DND-41 (cell line): ENCODE data around the gene NUP214.

Experiments
- ATAC-seq: fragments of 200-7000 bp; cut with Tn5 transposase; 3 replicates; pipeline ENCODE4 v1.9.1; 2021; ENCODE audit warnings: low read depth; ENCODE audit not compliant: insufficient read depth
- DNase-seq: peaks from one replicate; pipeline ENCODE4 v3.0.0-alpha.2; 2020
- H2AFZ ChIP-seq: 2 replicates; pipeline ENCODE4 v1.6.0; 2012; ENCODE audit warnings: low read depth, low read length
- H3K27ac ChIP-seq: 2 replicates; pipeline ENCODE4 v1.5.1; 2012; ENCODE audit warnings: low read length, inconsistent platforms
- H3K27me3 ChIP-seq: fragments of 200-600 bp; sonication (generic); 2 replicates; pipeline ENCODE4 v1.6.0; 2012; ENCODE audit warnings: low read length, mild to moderate bottlenecking, inconsistent platforms; ENCODE audit not compliant: insufficient read depth, poor library complexity
- H3K36me3 ChIP-seq: 2 replicates; pipeline ENCODE4 v1.5.1; 2012; ENCODE audit warnings: low read length, inconsistent platforms; ENCODE audit not compliant: insufficient read depth
- H3K4me1 ChIP-seq: 2 replicates; pipeline ENCODE4 v1.5.1; 2012; ENCODE audit warnings: mild to moderate bottlenecking, low read length; ENCODE audit not compliant: insufficient read depth
- H3K4me2 ChIP-seq: 2 replicates; pipeline ENCODE4 v1.6.0; 2012; ENCODE audit warnings: mild to moderate bottlenecking, moderate library complexity, low read length, inconsistent platforms; ENCODE audit not compliant: insufficient read depth
- H3K4me3 ChIP-seq, 2 experiments: fragments of 200-600 bp in 1 of 2; shearing (Covaris generic) in 1 of 2; 2 replicates each; pipeline ENCODE4 v1.5.1; 2012 to 2016; ENCODE audit warnings: inconsistent platforms in 2 of 2, low read length in 2 of 2, mild to moderate bottlenecking in 2 of 2, low read depth in 1 of 2, moderate library complexity in 1 of 2
- H3K79me2 ChIP-seq: 2 replicates; pipeline ENCODE4 v1.6.0; 2012; ENCODE audit warnings: low read length, inconsistent platforms; ENCODE audit not compliant: insufficient read depth
- H3K9ac ChIP-seq: 2 replicates; pipeline ENCODE4 v1.6.0; 2012; ENCODE audit warnings: low read depth, mild to moderate bottlenecking, inconsistent platforms, low read length, moderate library complexity
- H3K9me3 ChIP-seq: 2 replicates; pipeline ENCODE4 v1.5.1; 2012; ENCODE audit warnings: low read length, moderate library complexity, mild to moderate bottlenecking, inconsistent platforms; ENCODE audit not compliant: insufficient read depth, severe bottlenecking
- H4K20me1 ChIP-seq: 2 replicates; pipeline ENCODE4 v1.6.0; 2012; ENCODE audit warnings: low read length; ENCODE audit not compliant: insufficient read depth
- EZH2 ChIP-seq: IDR thresholded peaks from 3 replicates; pipeline ENCODE4 v1.6.1; 2012; ENCODE audit warnings: borderline replicate concordance, low read depth, mild to moderate bottlenecking, moderate library complexity, low read length, inconsistent platforms; ENCODE audit not compliant: severe bottlenecking
- TF ChIP-seq, protein P1 (sequence below): IDR thresholded peaks from 2 replicates; pipeline ENCODE4 v1.5.1; 2012; ENCODE audit warnings: borderline replicate concordance, low read length, moderate library complexity, mild to moderate bottlenecking; ENCODE audit not compliant: poor library complexity, severe bottlenecking; ENCODE audit errors: extremely low read depth

Gene NUP214

DNA sequence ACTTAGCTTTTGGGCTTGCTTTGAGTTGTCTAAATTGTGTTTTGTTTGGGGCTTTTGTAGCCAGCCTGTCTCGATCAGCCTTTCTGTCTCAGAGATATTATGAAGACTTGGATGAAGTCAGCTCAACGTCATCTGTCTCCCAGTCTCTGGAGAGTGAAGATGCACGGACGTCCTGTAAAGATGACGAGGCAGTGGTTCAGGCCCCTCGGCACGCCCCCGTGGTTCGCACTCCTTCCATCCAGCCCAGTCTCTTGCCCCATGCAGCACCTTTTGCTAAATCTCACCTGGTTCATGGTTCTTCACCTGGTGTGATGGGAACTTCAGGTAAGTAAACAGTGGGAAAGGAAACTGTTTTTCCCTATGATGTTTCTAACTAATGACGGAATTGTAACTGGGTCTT, 48.6 kb downstream of the NUP214 start:
- H3K27ac ChIP-seq, result no peak overlapping the region
- H3K4me2 ChIP-seq, result no peak overlapping the region
- H3K9me3 ChIP-seq, result no peaks in the 10 kb centered on the region
- TF ChIP-seq EZH2, result no peak
- TF ChIP-seq, protein P1, sequence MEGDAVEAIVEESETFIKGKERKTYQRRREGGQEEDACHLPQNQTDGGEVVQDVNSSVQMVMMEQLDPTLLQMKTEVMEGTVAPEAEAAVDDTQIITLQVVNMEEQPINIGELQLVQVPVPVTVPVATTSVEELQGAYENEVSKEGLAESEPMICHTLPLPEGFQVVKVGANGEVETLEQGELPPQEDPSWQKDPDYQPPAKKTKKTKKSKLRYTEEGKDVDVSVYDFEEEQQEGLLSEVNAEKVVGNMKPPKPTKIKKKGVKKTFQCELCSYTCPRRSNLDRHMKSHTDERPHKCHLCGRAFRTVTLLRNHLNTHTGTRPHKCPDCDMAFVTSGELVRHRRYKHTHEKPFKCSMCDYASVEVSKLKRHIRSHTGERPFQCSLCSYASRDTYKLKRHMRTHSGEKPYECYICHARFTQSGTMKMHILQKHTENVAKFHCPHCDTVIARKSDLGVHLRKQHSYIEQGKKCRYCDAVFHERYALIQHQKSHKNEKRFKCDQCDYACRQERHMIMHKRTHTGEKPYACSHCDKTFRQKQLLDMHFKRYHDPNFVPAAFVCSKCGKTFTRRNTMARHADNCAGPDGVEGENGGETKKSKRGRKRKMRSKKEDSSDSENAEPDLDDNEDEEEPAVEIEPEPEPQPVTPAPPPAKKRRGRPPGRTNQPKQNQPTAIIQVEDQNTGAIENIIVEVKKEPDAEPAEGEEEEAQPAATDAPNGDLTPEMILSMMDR, result no peak
- H3K27me3 ChIP-seq, result no peaks in the 10 kb centered on the region
- no peak for ATAC-seq
- no peak overlapping the region for H3K9ac ChIP-seq
- H3K4me1 ChIP-seq, result 0 out of 2 replicates have a peak, but pooled peaks cover 3% of the 10 kb centered on the region
- no peaks in the 10 kb centered on the region for H4K20me1 ChIP-seq
- no peak for DNase-seq
- H3K36me3 ChIP-seq, result peaks cover 55% of the 10 kb centered on the region
- H3K79me2 ChIP-seq, result peaks cover 10% of the 10 kb centered on the region; the same call in 1 of the 2 replicates
- H2AFZ ChIP-seq, result no peak overlapping the region
- no peak overlapping the region for H3K4me3 ChIP-seq

DNA sequence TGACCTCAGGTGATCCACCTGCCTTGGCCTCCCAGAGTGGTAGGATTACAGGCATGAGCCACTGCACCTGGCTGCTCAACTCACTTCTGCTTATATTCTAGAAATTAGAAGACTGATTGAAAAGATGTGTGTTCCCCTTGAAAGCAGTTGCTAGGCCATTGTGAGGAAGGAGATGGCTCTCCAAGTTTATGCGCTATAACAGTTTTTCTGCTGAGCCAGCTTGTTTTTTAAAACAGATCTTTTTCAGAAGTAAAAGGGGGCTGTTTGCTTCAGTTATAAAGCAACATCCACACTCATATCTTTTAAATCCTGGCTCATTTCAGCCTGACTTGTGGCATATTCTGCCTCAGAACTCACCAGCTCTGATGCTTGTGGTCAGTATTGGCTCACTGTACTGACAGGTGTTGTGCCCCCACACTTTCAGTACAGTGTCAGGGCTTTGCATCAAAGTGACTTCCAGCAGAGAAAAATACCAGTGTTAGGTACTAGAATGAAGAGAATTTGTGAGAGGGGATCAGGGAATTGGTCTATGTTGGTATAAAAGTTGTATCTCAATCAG, 49.4 kb downstream of the NUP214 start:
- TF ChIP-seq, protein P1, result no peak
- TF ChIP-seq EZH2, result no peak
- no peak for ATAC-seq
- H2AFZ ChIP-seq, result no peak overlapping the region
- no peaks in the 10 kb centered on the region for H3K27me3 ChIP-seq
- peaks cover 63% of the 10 kb centered on the region for H3K36me3 ChIP-seq
- H3K9ac ChIP-seq, result no peak overlapping the region
- peaks cover 10% of the 10 kb centered on the region; the same call in 1 of the 2 replicates for H3K79me2 ChIP-seq
- no peak for DNase-seq
- no peak overlapping the region for H3K27ac ChIP-seq
- 0 out of 2 replicates have a peak, but pooled peaks cover 3% of the 10 kb centered on the region for H4K20me1 ChIP-seq
- H3K4me2 ChIP-seq, result no peak overlapping the region
- H3K4me3 ChIP-seq, result no peak overlapping the region
- H3K4me1 ChIP-seq, result no peaks in the 10 kb centered on the region
- H3K9me3 ChIP-seq, result no peaks in the 10 kb centered on the region

DNA sequence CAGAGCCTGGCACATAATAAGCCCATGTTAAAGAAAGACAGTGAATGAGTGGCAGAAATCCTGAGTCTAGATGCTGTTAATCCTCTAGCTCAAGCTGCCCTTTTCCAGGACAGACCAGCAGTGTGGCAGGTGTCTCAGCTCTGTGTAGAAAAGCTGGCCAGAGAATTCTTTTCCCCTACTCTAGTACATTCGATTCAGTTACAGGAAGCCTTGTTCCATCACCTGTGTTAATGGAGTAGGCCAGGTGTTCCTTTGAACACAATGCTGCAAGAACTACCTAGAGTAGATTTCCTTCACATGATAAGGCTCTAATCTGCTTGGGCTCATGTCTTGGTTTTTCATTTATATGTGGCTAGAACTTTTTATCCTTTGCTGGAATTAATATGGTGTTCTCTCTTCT, 52.5 kb downstream of the NUP214 start:
- ATAC-seq (no peak), DNase-seq (no peak)
- H3K9ac ChIP-seq, result no peak overlapping the region
- no peaks in the 10 kb centered on the region for H3K4me1 ChIP-seq
- no peaks in the 10 kb centered on the region for H3K27me3 ChIP-seq
- H3K36me3 ChIP-seq, result peaks cover 73% of the 10 kb centered on the region
- H2AFZ ChIP-seq, result no peak overlapping the region
- 0 out of 2 replicates have a peak, but pooled peaks cover 3% of the 10 kb centered on the region for H4K20me1 ChIP-seq
- no peaks in the 10 kb centered on the region for H3K9me3 ChIP-seq
- 0 out of 2 replicates have a peak, but pooled peaks cover 2% of the 10 kb centered on the region for H3K79me2 ChIP-seq
- no peak overlapping the region for H3K4me2 ChIP-seq
- H3K27ac ChIP-seq, result no peak overlapping the region
- no peak for TF ChIP-seq EZH2
- TF ChIP-seq, protein P1, result no peak
- no peak overlapping the region for H3K4me3 ChIP-seq
